ENCODE results near the gene NUP214.
"Not testable (repeated sequence)": the region's sequence is repeated elsewhere in the genome, so short reads cannot be mapped to it uniquely, and the experiment has no call there.

Gene NUP214

DNA sequence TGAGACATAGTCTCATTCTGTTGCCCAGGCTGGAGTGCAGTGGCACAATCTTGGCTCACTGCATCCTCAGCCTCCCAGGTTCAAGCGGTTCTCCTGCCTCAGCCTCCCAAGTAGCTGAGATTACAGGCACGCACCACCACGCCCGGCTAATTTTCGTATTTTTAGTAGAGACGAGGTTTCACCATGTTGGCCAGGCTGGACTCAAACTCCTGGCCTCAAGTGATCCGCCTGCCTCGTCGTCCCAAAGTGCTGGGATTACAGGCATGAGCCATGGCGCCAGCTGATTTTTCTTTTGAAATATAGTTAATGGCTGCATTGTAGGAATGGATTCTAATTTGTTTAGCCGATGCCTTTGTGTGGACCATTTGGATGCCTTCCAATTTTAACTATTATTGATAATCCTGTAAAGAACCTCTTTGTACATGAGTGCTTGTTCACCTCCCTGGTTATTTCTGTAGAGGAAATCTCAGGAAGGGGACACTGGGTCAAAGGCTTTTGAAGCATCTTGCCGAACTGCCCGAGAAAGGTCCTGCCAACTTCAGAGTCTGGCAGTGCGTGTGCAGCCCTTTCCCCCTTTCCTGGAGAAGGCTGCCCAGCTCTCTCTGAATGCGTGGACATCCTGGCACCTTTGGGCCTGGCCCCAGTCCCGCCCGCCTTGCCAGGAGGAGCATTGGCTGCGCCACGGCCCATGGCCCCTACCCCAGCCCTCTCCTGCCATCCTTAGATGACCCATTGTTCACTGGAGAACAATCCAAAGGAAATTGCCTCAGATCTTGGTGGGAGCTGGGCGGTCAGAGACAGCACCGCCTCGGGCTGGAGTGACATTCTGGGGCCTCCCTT, 8.9 kb upstream of the NUP214 start:
- DNase-seq: no peak

DNA sequence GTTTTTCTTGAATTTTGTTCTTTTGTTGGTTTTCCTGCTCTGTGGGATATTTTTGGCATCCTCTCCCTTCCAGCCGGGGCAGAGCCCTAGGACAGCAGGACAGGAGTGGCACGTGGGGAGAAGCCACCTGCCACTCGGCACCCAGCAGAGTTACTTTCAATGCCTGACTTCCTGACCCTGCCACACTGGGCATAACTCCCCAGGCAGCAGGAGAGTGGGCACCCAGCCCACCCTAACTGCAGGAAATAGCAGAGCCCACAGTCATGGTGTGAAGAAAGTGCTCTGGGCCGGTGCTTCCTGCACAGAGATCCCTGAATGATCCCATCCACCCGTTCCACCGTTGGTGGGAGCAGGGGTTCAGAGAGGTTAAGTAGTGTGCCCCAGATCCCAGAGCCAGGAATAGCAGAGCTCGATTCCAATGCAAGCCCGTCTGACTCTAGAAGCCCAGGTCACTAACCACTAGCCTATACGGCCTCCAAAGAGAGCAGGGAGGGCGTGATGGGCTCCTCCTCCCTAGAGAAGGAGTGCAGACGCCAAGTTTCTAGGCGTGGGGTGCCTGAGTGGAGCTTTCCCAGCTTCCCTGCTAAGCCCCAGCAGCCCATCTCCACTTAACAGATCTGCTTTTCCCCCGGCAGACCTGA, 8.1 kb upstream of the NUP214 start:
- DNase-seq: no peak

DNA sequence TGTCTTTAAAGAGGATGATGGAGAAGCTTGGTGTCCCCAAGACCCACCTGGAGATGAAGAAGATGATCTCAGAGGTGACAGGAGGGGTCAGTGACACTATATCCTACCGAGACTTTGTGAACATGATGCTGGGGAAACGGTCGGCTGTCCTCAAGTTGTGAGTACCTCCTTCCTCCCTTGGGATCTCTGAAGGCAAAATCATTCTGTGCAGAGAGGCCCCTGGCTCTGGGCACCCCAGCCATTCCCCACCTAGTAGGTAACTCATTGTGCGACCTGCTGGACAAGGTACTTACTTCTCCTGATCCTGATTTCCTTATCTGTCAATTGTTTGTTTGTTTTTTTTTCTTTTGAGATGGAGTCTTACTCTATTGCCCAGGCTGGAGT, 7.6 kb upstream of the NUP214 start:
- no peak for DNase-seq

DNA sequence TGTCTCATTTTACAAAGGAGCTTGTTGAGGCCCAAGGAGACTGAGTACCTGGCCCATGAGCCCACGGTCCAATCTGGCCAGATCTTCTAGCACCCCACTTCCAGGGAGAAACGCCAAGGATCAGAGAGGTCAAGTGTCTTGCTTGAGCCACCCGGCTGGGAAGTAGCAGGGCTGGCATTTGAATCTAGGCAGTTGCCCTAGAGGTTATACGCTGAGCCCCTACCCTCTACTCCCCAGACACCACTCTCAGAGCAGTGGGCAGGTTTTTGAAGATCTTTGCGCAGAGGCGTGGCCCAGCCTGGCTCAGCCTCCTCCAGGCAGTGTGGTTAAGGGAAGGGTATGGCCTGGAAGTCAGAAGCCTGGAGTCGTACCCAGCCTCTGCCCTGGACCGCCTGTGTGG, 5.8 kb upstream of the NUP214 start:
- DNase-seq: no peak

DNA sequence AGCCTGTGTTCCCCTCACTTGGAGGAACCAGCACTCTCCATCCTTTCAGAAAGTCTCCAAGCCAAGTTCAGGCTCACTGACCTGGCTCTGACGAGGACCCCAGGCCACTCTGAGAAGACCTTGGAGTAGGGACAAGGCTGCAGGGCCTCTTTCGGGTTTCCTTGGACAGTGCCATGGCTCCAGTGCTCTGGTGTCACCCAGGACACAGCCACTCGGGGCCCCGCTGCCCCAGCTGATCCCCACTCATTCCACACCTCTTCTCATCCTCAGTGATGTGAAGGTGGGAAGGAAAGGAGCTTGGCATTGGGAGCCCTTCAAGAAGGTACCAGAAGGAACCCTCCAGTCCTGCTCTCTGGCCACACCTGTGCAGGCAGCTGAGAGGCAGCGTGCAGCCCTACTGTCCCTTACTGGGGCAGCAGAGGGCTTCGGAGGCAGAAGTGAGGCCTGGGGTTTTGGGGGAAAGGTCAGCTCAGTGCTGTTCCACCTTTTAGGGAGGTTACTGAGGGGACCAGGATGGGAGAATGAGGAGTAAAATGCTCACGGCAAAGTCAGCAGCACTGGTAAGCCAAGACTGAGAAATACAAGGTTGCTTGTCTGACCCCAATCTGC, 4.7 kb upstream of the NUP214 start:
- DNase-seq: no peak

DNA sequence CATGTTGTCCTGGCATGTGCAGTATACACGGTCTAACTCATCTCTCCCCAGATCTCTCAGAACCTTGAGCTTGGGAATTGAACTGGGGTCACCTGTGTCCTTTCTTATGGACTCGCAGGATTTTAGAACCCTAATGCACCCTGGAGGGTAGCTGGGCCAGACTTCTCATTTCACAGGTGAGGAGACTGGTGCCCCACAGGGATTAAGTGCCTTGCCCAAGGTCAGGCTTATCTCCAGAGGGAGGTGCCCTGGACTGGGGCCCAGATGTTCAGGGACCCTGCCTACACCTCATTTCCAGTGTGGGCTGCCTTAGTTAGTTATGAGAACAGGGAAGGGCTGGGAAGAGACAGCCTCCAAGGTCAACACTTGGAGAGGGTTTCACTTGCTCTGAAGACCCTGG, 4.0 kb upstream of the NUP214 start:
- no peak for DNase-seq

DNA sequence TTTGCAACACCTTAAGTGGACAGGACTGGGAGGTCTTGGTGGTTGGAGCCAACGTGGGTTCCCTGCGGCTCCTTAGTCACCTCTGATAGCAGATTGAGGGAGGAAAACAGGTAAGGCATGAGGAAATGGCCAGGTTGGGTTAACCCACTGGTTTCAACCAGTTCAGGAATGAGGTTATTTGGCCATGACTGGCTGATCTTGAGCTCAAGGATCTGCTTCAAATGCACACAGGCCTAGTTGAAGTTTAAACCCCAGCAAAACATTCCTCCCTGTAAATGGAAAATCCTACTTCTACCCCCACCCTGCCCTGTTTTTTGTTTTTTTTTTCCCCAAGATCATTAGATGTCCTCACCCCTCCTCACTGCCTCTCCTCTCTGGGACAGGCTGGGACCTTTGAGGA, 3.2 kb upstream of the NUP214 start:
- DNase-seq: no peak

DNA sequence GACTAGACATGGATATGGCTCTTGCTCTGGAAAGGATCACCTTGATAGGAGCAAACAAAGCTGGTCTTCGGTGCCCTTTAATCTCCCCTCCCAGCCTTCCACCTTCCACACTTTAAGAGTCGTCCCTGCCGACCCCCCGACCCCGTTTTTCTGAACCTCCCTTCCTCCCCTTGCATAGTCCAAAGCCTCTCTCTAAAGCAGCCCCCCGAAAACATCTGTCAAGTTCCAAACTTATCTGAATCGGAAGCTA, 423 bp upstream of the NUP214 start:
- DNase-seq: no peak

DNA sequence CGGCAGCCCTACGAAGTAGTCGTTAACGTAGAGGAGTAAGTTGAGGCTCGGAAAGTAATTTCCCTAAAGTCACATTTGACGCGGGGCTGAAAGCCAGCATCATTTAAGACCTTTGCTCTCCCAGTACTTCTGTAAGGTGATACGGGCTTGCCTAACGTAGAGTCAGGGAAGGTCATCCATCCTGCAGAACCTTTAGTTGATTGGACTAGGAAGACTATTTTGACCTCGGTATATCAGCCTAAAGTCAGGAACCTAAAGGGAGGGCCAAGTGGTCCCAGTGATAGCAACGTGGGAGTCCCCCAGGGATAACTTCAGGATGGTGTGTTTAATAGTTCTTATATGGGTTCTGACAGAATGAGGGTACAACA, 657 bp downstream of the NUP214 start:
- DNase-seq: no peak

DNA sequence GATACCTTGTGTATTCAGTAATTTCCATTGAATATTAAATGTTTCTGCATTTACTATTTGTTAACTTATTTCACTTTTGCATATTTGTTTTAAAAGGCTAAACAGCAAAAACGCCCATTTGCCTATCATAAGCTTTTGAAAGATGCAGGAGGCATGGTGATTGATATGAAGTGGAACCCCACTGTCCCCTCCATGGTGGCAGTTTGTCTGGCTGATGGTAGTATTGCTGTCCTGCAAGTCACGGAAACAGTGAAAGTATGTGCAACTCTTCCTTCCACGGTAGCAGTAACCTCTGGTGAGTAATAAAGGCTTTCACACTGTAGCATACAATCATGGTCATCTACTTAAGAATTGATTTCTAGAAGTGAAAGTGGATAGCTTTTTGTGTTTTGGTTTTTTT, 3.8 kb downstream of the NUP214 start:
- DNase-seq: no peak

DNA sequence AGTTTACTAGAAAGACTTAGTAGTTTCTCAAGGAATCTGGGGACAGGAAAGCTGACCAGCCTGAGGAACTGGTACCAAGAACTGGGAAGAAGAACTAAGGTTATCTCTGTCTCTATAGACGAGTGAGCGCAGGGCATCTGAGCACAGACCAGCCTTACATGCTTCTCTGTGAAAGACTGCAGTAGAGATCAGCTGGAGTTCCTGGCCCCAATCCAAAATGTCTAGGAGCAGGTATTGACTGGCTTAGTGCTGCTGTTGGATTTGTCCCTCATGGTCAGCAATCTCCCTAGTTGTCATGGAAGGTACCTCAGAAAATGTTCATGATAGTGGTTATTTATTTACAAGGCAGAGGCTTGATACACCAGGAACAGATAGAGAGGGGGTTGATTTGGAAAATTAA, 13.3 kb downstream of the NUP214 start:
- no peak for DNase-seq

DNA sequence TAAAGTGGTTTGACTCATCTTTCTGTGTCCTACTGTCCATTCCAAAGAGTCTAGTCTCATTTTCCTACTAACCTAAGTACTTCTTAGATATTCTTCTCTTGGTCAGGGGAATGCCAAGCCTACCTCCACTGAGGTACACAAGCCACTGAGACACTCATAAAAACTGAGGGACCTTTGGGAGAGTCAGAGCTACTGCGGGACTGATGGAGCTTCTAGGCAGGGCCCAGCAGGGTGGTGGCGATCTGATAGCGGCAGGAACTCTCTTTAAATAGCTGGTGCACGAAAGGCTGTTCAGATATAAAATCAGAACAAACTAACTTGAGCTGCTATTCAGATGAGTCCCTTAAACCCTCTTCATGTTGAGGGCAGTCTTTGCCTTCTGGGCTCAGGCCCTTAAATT, 14.7 kb downstream of the NUP214 start:
- DNase-seq: no peak

DNA sequence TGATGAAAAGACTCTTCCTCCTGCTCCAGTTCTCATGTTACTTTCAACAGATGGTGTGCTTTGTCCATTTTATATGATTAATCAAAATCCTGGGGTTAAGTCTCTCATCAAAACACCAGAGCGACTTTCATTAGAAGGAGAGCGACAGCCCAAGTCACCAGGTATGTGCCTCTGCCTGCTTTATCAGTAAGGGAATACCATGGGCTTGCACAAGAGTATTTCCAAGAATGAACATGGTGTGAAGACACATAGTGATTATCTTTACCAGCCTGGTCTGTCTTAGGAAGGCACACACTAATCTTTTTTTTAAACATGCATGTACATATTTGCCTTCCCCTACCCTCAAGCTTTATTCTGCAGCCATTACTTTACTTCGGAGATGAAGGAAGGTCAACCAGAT, 15.2 kb downstream of the NUP214 start:
- DNase-seq: no peak

DNA sequence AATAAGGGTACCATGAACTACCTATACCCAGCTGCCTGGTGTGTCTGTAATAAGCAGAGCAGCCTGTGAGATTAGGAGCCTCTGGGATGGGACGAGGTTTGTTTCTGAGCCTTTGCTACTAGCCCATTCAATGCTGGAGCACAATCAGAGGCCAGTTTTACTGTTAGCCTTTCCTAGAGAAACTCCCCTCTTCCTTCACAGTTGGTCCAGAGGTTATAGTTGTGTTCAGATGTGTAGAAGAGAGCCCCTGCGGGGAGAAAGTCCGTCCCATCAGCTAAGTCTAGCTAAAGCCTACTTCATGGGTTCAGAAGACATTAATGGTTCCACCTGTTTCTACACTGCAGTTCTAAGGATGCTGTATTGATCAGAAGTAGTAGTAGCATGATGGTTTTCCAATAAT, 16.8 kb downstream of the NUP214 start:
- no peak for DNase-seq

DNA sequence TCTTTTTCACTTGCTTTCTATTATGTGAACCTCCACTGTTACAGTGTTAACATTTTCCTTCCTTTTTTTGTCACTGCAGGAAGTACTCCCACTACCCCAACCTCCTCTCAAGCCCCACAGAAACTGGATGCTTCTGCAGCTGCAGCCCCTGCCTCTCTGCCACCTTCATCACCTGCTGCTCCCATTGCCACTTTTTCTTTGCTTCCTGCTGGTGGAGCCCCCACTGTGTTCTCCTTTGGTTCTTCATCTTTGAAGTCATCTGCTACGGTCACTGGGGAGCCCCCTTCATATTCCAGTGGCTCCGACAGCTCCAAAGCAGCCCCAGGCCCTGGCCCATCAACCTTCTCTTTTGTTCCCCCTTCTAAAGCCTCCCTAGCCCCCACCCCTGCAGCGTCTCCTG, 18.8 kb downstream of the NUP214 start:
- no peak for DNase-seq

DNA sequence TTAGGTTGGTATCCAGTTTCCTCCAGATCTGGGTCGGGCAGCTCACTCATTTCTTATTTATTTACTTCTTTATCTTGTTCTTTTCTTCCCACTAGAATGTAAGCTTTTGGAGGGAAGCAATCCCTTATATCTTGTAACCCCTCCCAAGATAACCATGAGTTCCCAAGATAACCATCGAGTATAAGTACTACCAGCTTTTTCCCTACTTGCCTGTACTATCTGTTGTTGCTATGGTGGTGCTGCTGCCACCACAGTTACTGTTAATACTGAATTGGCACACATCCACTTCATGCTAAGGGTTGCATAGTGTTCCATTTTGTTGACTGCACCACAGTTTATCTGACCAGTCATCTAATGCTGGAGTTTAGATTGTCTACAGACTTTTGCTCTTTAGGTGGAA, 19.9 kb downstream of the NUP214 start:
- DNase-seq: no peak

DNA sequence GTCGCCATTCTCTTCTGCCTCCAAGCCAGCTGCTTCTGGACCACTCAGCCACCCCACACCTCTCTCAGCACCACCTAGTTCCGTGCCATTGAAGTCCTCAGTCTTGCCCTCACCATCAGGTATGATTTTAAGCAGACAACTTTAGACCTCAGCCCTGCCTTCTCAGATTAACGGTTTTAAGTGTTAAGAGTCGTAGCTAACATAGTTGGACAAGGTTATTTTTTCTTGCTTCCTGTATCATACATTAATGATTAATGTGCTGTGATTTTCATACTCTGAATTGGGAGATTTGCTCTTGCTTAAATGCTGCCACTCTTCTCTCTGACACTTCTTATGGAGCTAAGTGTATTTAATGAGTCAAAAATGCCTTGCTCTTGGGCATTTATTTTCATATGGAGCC, 20.8 kb downstream of the NUP214 start:
- no peak for DNase-seq

DNA sequence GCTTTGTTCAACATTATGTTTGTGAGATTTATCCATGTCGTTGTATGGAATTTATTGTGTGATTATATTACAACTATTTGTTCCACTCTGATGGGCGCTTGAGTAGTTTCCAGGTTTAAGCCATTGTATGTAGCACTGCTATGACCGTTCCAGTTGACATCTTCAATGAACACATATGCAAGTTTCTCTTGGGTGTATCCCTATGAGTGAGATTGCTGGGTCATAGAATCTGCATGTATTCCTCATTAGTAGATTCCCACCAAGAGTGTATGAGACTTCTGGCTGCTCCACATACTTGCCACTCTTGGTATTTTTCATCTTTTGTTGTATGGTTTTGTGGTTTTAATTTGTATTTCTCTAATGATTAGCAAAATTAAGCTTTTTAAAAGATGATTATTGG, 22.9 kb downstream of the NUP214 start:
- DNase-seq: no peak

DNA sequence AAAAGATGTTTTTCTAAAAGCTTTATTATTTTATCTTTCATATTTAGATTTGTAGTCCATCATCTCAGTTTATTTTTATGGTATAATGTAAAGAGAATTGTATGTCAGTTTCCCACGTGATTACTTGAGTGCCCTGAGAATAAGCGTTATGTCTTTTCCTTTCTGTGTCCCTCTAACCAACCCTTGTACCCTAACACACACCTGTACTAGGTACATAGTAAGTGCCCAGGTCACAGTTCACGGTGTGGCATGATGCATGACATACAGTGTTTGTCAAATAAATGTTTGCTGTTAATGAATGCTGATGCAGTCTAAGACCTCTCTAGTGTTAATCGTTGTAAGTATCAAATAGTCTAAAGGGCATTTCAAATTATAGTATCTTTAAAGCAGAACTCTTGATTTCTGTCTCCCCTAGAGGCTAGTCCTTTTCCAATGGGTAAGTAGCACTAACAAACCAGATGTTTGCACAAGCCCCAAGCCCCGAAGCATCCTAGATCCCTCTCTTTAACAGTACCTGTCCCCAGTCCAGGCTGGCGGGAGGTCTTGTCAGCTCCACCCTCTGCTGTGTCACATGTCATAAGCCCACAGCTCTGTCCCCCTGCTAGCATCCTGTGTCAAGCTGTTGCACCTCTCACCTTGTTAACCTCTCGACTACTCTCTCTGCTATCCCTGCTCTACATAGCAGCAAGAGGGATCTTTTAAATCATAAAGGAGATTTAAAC, 23.7 kb downstream of the NUP214 start:
- no peak for DNase-seq

DNA sequence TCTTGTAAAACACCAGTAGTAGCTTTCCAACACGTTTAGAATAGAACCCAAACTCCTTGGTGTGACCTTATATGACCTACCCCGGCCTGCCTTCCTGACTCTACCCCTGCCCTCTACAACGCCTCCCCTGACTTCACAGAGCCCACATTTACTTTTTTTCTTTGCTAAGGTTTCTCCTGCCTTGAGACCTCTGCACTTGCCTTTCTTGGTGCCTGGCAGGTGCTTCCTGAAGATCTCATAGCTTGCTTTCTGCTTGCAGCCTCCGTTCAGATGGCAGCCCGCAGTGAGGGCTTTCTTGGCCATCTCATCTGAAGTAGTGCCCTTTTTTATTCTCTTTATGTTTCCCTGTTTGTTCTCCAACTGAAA, 24.3 kb downstream of the NUP214 start:
- DNase-seq: no peak

DNA sequence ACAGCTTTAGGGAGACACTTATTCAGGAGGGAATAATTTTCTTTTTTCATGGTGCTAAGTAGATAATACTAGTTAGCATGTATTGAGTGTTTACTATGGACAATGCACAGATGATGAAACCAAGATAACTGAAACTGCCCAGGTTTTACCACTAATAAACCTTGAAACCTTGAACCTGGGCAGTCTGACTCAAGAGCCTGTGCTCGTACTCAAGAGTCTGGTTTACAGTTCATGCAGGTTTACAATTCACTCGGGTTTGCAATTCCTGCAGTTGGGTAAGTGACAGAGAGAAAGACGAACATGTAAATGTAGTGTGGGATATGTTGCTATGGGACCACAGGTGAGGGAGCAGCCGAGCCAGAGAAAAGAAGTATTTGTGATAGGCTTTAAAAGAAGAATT, 28.2 kb downstream of the NUP214 start:
- no peak for DNase-seq

DNA sequence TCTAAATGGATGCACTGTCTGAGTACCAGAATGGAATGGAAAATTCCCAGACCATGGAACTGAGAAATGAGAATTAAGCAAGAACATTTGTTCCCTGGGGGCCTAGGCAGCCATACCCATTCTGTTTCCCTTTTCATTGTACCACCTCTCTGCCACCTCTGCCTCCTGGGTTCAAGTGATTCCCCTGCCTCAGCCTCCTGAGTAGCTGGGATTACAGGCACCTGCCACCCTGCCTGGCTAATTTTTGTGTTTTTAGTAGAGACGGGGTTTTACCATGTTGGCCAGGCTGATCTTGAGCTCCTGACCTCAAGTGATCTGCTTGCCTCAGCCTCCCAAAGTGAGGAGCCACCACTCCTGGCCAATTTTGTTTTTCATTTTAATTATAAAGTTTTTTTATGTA, 33.3 kb downstream of the NUP214 start:
- DNase-seq: not testable (repeated sequence)

DNA sequence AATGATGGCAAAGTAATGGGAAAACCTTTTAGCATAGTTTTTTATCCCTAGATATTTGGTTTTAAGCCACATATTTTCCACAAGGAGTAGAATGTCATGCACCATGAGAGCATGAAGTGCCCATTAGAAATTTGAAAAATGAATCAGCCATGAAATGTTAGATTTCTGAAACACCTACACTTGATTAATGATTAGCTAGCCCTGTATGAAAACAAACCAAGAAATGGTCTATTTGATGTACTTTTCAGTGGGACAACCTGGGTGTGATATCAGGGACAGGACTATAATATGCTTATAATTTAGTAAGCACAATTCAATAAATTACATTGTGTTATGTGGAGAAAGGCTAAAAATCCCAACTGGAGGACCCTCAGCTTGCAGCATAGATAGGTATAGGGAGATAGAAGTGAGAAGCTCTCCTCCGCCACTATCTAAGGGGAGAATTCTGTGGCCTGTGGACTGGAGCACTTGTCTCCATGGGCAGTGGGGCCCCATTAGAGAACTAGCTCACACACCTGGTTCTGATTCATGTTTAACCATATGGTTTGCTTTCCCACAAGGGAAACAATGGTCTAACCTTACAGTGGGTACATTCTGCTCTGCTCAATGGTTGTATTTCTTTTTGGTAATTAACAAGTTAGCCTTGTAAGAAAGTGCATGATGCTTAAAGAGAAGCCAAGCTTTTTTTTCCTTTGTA, 35.2 kb downstream of the NUP214 start:
- no peak for DNase-seq

DNA sequence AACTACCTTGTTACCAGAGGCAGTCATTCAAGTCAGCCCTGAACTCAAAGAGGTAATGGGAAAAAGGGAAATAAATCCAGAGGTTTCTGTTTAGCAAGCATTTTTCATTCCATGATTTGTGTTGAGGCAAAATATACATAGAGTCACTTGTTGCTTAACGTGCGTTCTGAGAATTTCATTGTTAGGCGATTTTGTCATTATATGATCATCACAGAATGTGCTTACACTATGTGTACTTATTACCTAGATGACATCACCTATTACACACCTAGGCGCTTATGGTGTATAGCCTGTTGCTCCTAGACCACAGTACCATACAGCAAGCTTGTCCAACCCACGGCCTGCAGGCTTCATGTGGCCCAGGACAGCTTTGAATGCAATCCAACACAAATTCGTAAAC, 36.2 kb downstream of the NUP214 start:
- no peak for DNase-seq

Measured in stimulated activated naive CD4-positive, alpha-beta T cell (primary cell).